Central memory CD8-positive, alpha-beta T cell (primary cell): ENCODE results near the gene PLA2G4E.

Experiments used
- ATAC-seq: fragments of 150-1000 bp; cut with Tn5 transposase; replicated peaks from 2 replicates; pipeline ENCODE4 v1.10.0; 2022; ENCODE audit warnings: mild to moderate bottlenecking, moderate FRiP score, moderate number of reproducible peaks; ENCODE audit not compliant: poor library complexity, severe bottlenecking; ENCODE audit errors: extremely low read depth
- DNase-seq, 2 donors: peaks; one replicate each; pipeline ENCODE4 v3.0.0; 2021; ENCODE audit warnings: low spot score in 2 of 2
- H3K27ac Mint-ChIP-seq: one replicate; pipeline ENCODE4 v1.8.0; 2022; ENCODE audit warnings: low read depth, mild to moderate bottlenecking, moderate library complexity, mixed read lengths
- H3K27me3 Mint-ChIP-seq: one replicate; pipeline ENCODE4 v1.8.0; 2022; ENCODE audit warnings: mixed read lengths
- H3K36me3 Mint-ChIP-seq: one replicate; pipeline ENCODE4 v1.8.0; 2022; ENCODE audit warnings: mild to moderate bottlenecking, moderate library complexity, mixed read lengths; ENCODE audit not compliant: insufficient read depth
- H3K4me1 Mint-ChIP-seq: one replicate; pipeline ENCODE4 v1.8.0; 2022; ENCODE audit warnings: mixed read lengths
- H3K4me3 Mint-ChIP-seq: one replicate; pipeline ENCODE4 v1.8.0; 2022; ENCODE audit warnings: mild to moderate bottlenecking, moderate library complexity, mixed read lengths
- H3K9me3 Mint-ChIP-seq: one replicate; pipeline ENCODE4 v1.8.0; 2022; ENCODE audit warnings: mixed read lengths

PLA2G4E gene

DNA sequence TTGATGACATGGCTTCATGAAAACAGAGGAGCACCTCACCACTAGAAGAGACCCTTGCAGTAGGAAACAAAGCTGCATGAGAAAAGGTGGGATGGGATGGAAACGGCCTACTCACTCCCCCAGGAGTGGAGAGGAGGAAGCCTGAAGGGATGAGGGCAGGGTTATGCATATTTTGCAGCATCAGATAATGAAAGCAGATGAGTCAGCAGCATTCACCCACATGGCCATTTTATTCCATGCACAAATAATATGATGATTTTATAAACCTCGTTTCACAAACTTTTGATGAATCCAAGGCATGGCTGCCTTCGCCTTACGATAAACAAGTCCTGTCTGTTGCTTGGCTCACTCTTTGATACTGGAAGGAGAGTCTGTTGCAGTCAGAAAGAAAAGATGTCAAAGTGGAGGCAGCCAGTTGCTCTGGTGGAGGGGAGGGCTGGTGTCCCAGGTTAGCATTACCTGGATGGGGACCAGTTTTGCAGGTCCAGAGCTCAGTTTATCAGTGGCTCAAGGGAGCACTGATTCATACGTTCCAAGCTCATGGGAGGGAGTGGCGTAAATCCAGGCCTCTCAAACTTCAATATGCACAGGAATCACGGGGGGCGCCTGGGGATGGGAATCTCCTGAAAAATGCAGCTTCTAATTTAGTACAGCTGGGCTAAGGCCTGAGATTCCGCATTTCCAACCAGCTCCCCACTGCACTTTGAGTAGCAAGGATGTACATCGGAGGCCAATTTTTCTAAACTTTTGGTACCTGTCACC is 39.3 kb downstream of the PLA2G4E start:
- DNase-seq (no peak), ATAC-seq (no peak)
- peaks cover 2% of the 10 kb centered on the region for H3K36me3 Mint-ChIP-seq
- no peak overlapping the region for H3K27ac Mint-ChIP-seq
- H3K4me3 Mint-ChIP-seq = no peak overlapping the region
- no peaks in the 10 kb centered on the region for H3K9me3 Mint-ChIP-seq
- no peaks in the 10 kb centered on the region for H3K4me1 Mint-ChIP-seq
- H3K27me3 Mint-ChIP-seq = peaks cover 8% of the 10 kb centered on the region

DNA sequence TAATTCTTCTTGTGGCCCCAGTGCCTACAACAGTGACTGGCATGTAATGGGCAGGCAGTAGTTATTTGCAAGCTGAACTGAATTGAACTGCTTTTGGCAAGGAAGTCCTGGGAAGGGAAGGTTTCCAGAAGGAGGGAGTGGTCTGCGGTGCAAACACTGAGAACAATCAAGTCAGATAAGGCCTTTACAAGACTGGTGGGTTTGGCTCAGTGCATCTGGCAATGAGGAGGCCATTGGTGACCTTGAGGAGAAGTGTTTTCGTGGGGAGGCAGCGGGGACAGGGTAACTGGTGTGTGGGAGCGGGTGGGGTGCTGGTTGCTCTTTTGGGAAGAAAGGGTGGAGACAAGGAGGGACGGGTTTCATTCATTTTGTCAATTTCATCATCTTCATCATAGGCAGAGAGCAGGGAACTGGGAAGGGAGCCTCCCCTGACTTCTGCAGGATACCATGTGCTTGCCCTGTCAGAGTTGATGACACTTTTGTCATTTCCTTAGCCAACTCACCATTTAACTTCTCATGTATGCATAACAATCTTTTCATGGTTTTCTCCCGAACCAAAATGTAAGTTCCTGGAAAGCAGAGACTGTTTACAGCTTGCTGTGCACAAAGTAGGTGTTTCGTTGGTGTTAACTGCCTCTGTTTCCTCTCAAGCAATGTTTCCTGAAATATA is 40.1 kb downstream of the PLA2G4E start:
- no peaks in the 10 kb centered on the region for H3K9me3 Mint-ChIP-seq
- H3K27me3 Mint-ChIP-seq = peaks cover 14% of the 10 kb centered on the region
- H3K4me1 Mint-ChIP-seq = no peaks in the 10 kb centered on the region
- no peak overlapping the region for H3K4me3 Mint-ChIP-seq
- no peak for DNase-seq
- no peak overlapping the region for H3K27ac Mint-ChIP-seq
- ATAC-seq = no peak
- peaks cover 2% of the 10 kb centered on the region for H3K36me3 Mint-ChIP-seq

DNA sequence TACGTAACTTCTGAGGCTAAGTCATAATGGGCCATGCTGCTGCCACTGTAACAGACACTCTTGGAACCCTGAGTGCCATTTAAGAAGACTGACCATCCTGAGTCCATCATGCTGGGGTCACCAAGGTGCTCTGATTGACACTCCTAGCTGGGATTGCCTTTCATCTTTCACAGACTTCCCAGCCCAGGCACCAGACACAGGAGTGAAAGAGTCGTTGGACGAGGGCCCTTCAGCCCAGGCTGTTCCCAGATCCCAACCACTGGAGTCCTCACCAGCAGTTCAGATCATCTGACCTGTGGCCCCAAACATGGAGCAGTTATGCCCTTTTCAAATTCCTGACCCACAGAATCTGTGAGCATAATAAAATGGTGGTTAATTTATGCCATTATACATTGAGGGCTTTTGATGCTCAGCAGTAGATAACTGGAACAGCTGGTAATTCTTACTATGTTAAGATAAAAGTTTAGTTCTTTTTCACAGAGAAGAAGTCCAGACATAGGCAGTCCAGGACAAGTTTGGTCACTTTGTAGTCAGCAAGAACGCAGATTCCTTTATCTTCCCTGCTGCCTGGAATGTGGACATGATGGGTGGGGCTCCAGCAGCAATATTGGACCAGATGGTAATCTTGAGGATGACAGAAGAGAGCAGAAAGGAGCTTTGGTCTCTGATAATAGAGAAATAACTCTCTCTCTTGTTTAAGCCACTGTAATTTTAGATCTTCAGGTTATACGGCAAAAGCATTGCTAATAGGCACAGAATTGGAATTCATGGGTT is 41.2 kb downstream of the PLA2G4E start:
- H3K27me3 Mint-ChIP-seq = peaks cover 25% of the 10 kb centered on the region
- no peak overlapping the region for H3K4me3 Mint-ChIP-seq
- no peak overlapping the region for H3K27ac Mint-ChIP-seq
- H3K4me1 Mint-ChIP-seq = no peaks in the 10 kb centered on the region
- no peaks in the 10 kb centered on the region for H3K36me3 Mint-ChIP-seq
- H3K9me3 Mint-ChIP-seq = no peaks in the 10 kb centered on the region
- no peak for ATAC-seq
- no peak for DNase-seq

DNA sequence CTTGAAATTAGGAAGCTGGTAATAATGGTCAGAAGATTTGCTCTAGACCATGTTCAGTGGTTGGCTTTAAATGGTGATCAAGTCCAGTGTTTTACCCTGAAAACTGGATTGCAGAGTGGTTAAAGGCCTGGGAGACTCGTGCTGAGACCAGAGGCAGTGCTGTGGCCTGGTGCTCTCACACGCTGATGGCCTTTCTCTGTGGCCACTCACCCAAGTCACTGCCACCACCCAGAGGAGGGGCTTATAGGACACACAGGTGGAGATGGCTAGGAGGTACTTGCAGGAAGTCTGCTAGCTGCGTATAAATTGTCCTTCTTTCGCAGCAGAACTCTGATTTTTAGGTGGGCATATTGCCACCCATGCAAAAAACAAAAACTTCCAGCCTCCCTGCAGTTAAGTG is 42.3 kb downstream of the PLA2G4E start:
- no peak overlapping the region for H3K27ac Mint-ChIP-seq
- no peaks in the 10 kb centered on the region for H3K4me1 Mint-ChIP-seq
- no peak for DNase-seq
- no peak overlapping the region for H3K4me3 Mint-ChIP-seq
- no peaks in the 10 kb centered on the region for H3K36me3 Mint-ChIP-seq
- no peak for ATAC-seq
- no peaks in the 10 kb centered on the region for H3K9me3 Mint-ChIP-seq
- H3K27me3 Mint-ChIP-seq = peaks cover 36% of the 10 kb centered on the region

DNA sequence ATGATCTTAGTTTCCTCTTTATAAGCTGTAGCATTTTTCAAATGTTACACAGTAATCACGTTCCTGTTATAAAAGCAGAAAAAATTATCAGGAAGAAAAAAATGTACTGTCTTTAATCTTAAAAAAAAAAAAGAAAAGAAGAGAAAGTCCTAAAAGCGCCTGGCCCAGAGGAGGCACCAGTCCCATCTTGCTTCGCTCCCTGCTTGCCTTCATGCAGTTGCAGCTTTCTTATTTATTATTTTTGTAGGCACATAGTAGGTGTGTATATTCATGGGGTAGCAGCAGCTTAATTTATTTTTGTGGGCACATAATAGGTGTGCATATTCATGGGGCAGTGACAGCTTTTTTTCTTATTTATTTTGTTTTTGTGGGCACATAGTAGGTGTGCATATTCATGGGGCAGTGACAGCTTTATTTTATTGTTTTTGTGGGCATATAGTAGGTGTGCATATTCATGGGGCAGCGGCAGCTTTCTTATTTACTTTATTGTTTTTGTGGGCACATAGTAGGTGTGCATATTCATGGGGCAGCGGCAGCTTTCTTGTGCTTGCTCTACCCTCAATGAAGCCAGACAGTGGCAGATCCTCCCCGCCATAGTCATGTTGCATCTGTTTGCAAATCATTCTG is 43.0 kb downstream of the PLA2G4E start:
- no peak for DNase-seq
- Mint-ChIP-seq H3K4me3 (no peak overlapping the region), H3K4me1 (peaks cover 2% of the 10 kb centered on the region), H3K27ac (no peak overlapping the region), H3K36me3 (peaks cover 4% of the 10 kb centered on the region), H3K9me3 (no peaks in the 10 kb centered on the region), H3K27me3 (peaks cover 37% of the 10 kb centered on the region)
- no peak for ATAC-seq

DNA sequence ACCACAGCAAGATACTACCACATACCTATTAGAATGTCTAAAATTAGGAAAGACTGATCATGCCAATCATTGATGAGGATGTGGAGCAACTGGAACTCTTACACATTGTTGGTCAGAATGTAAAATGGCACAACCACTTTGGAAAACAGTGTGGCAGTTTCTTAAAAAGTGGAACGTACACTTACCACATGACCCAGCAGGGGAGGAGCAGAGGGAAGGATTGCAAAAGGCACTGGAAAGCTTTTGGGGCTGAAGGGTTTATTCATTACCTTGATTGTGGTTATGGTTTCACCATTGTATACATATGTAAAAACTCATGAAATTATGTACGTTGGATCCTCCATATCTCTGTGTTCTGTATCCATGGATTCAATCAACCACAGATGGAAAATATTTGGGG is 45.2 kb downstream of the PLA2G4E start:
- no peak for ATAC-seq
- Mint-ChIP-seq H3K27ac (no peak overlapping the region), H3K4me1 (peaks cover 19% of the 10 kb centered on the region), H3K36me3 (peaks cover 15% of the 10 kb centered on the region), H3K9me3 (no peaks in the 10 kb centered on the region), H3K27me3 (peaks cover 37% of the 10 kb centered on the region), H3K4me3 (no peak overlapping the region)
- no peak for DNase-seq

DNA sequence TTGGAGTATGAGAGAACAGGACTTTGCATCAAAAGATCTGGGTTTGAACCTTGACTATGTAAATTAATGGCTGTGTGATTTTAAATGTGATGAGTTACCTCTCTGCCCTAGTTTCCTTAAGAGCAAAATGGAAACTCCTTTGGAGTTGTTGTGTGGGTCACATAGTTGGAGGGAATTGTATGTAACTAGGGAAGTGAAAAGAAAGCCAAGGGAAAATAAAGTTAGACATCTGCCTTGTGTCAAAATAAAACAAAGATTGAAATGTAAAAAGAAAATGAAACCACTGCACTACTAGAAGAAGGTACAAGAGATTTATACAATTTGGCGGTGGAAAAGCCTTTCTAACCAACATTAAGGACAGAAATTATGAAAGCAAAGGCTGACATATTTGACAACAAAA is 46.8 kb downstream of the PLA2G4E start:
- Mint-ChIP-seq H3K4me3 (no peak overlapping the region), H3K27ac (no peak overlapping the region), H3K27me3 (peaks cover 37% of the 10 kb centered on the region), H3K4me1 (peaks cover 31% of the 10 kb centered on the region), H3K9me3 (no peaks in the 10 kb centered on the region), H3K36me3 (peaks cover 19% of the 10 kb centered on the region)
- DNase-seq (no peak), ATAC-seq (no peak)

DNA sequence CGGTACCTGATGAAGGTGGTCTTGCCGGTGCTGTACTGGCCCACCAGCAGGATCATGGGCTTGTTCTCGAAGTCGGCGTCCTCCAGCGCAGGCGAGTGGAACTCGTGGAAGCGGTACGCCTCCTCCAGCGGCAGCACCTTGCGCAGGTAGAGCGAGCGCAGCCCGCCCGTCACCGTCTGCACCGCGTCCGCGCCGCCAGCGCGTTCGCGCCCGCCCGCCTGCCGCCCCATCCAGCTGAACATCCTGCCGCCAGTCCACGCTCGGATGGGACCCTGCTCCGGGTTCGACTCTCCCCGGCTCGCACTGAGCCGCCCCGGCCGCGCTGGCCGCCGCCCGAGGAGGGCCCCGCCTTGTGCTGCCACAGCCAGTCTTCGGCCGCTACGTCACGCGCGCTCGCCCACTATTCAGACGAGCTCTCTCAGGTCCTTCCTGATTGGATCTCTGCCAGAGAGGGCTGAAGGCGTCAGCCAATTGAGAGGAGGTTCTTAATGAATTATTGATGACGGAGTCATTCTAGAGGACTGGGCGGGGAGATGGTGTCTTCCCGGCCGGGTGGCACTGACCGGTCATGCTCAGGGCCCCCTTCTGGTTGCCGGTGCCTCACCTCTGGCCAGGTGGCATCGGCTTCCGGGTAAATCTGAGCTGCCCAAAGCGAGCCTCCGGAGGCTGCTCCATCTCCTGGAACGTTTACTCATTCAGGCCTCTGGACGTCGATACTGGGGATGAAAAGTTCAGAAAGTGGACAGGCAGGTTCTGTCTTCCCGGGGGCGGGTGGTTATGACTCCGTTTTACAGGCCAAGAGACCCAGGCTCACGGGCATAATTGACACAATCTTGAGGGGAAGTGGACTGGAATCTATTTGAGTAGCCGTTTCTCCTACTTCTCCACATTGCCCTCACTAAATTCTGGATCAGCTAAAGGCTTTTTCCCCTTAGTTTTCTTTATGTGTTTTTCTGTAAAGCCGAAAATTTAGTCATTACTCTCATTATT is 48.3 kb downstream of the PLA2G4E start, which contains the start of gene EHD4:
Gene EHD4 (minus strand): TSS at position 305 of the 990 bp plus-strand sequence. CDS start 63 bp downstream, at position 242.
- Mint-ChIP-seq H3K36me3 (peaks cover 23% of the 10 kb centered on the region), H3K27me3 (peaks cover 37% of the 10 kb centered on the region), H3K4me1 (peaks cover 45% of the 10 kb centered on the region), H3K27ac (peak within 1 kb of the TSS; percentile 96), H3K9me3 (no peaks in the 10 kb centered on the region), H3K4me3 (peak within 1 kb of the TSS; percentile 91)
- ATAC-seq = peak; percentile 75
- DNase-seq = peak; percentile 84 to 92

DNA sequence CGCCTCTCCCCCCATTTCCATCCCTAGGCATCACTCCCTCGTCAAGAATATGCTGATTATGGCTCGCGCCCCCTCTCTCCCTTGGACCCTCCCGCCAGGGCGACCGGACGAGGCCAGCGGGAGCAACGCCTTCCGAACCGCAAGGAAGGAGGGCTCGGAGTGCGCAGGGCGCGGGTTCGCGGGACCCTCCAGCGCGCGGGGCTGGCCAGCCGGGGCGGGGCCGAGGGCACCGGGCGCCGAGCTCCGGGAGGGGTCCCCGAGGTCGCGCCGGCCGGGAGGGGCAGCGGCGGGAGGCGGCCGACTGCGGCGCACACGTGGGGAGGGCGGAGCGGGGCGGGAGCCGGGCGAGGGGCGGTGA is 49.0 kb downstream of the PLA2G4E start:
- Mint-ChIP-seq H3K4me1 (peaks cover 48% of the 10 kb centered on the region), H3K4me3 (peak overlapping the region; percentile 91), H3K27me3 (peaks cover 32% of the 10 kb centered on the region), H3K27ac (peak overlapping the region; percentile 96), H3K9me3 (no peaks in the 10 kb centered on the region), H3K36me3 (peaks cover 26% of the 10 kb centered on the region)
- no peak for ATAC-seq
- DNase-seq = peak in 1 of 2 donors; percentile 21

DNA sequence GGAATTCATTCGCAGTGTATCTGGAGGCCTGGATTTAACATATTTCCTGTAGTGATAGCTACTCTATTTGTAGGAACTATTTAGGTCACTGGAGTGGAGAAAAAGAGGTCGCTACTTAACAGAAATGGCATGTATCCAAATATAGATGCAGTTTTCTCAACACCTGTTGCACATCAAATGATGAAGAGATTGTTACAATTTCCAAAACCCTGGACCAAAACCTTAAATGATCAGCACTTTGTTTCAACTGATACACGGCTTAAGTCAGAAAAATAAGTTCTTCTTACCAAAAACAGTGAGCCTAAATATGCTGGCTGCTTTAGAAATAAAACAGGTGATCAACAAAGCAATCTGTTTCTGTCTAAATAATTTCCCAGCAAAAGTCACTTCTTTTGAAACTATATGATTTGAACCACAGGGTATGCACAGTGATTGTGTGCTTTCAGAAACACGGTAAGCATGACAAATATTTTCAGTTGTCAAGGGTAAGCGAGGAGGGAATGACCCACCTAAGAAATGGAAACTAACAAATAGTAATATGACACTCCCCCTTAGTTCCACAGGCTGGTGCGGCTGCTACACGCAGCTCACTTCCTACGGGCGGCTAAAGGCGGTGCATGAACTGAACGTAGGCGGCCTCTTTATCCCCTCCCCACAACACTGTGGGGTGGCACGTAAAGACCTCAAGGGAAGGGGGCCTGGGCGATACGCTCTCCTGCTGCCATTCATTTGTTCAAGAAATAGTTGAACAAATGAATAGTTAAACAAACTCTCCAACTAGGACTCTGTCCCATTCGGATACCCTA is 49.5 kb downstream of the PLA2G4E start:
- peak overlapping the region; percentile 96 for H3K27ac Mint-ChIP-seq
- peak overlapping the region; percentile 91 for H3K4me3 Mint-ChIP-seq
- peaks cover 51% of the 10 kb centered on the region for H3K4me1 Mint-ChIP-seq
- H3K36me3 Mint-ChIP-seq = peaks cover 26% of the 10 kb centered on the region
- ATAC-seq (peak; percentile 70), DNase-seq (peak; percentile 55 to 74)
- H3K9me3 Mint-ChIP-seq = no peaks in the 10 kb centered on the region
- peaks cover 26% of the 10 kb centered on the region for H3K27me3 Mint-ChIP-seq

DNA sequence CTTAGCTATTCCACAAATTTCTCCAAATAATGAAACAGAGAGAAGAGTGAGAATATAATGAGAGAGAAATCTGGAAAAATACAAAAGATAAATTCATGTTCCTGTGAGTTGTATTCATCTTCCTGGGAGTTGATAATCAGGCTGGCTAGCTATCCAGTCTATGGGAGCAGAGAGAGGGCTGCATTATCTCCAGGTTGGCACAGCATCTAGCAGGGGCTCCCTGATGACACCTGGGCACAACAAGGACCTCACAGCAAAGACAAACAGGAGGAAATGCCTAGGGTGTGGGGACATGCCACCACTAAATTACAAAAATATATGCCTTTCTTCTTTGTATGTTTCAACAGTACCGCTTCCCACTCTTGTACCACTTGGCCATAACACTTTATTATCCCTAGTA is 50.4 kb downstream of the PLA2G4E start:
- DNase-seq = no peak
- peaks cover 28% of the 10 kb centered on the region for H3K36me3 Mint-ChIP-seq
- H3K4me3 Mint-ChIP-seq = peak overlapping the region; percentile 91
- peak overlapping the region; percentile 96 for H3K27ac Mint-ChIP-seq
- H3K9me3 Mint-ChIP-seq = no peaks in the 10 kb centered on the region
- no peak for ATAC-seq
- H3K27me3 Mint-ChIP-seq = peaks cover 20% of the 10 kb centered on the region
- peaks cover 51% of the 10 kb centered on the region for H3K4me1 Mint-ChIP-seq
